ENCODE measurements around the gene HOXB6.

Gene HOXB6

DNA sequence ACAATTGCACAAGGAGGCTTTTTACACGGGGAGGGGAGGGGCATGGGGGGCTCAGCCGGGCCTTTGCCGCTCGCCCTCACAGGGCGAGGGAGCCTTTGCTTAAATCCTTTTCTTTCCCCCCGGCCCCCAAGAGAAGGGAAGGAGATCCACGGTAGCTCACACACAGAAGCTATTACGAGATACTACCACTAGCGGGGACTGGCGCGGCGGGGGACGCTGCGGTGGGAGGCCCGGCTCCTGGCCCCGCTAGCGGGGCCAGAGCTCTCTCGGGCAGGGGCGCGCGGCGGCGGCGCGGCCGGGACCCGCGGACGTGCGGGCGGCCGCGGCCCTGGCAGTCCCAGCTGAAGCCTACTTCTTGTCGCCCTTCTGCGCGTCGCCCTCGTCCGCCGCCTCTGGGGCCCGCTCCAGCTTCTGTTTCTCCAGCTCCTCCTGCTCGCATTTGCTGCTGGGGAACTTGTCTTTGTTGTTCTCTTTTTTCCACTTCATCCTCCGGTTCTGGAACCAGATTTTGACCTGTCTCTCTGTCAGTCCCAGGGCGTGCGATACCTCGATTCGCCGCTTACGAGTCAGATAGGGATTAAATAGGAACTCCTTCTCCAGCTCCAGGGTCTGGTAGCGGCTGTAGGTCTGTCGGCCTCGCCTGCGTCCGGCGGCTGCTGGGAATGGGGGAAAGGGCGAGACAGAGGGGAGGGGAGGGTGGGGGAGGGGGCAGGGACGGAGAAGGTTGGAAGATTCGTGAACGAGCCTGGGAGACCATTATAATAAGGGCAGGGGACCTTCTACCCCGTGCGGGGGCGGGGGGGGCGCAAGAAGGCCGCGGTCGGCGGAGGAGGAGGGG, 8.3 kb upstream of the HOXB6 start:
- peak overlapping the region; percentile 96 for H3K27ac ChIP-seq
- TF ChIP-seq CTCF (IDR thresholded peaks at IDR 0.05) (peak; percentile 34), ZFX (IDR thresholded peaks at IDR 0.05; ENCODE audit: borderline replicate concordance) (no peak)

GRCh38 chr17:48612456-48612853, 7.7 kb upstream of the HOXB6 start:
- H3K27ac ChIP-seq = peak overlapping the region; percentile 96
- TF ChIP-seq CTCF (IDR thresholded peaks at IDR 0.05) (no peak), ZFX (IDR thresholded peaks at IDR 0.05; ENCODE audit: borderline replicate concordance) (no peak)

GRCh38 chr17:48611681-48612455, 7.1 kb upstream of the HOXB6 start:
- TF ChIP-seq CTCF (IDR thresholded peaks at IDR 0.05) (no peak), ZFX (IDR thresholded peaks at IDR 0.05; ENCODE audit: borderline replicate concordance) (no peak)
- H3K27ac ChIP-seq = peak overlapping the region; percentile 96

- peak overlapping the region; percentile 96 for H3K27ac ChIP-seq
- TF ChIP-seq CTCF (IDR thresholded peaks at IDR 0.05) (no peak), ZFX (IDR thresholded peaks at IDR 0.05; ENCODE audit: borderline replicate concordance) (no peak)
Observed at GRCh38 chr17:48611213-48611612, 6.4 kb upstream of the HOXB6 start.

- peak within 1 kb of the TSS; percentile 96 for H3K27ac ChIP-seq
- no peak for TF ChIP-seq ZFX (IDR thresholded peaks at IDR 0.05; ENCODE audit: borderline replicate concordance)
- TF ChIP-seq CTCF (IDR thresholded peaks at IDR 0.05) = no peak
Observed at GRCh38 chr17:48610282-48611211, 5.8 kb upstream of the HOXB6 start, which contains the start of gene HOXB7. TSS of gene HOXB7 (minus strand) at chr17:48611017. CDS start at chr17:48610918, 99 bp downstream.

GRCh38 chr17:48609759-48610281, 5.0 kb upstream of the HOXB6 start:
- H3K27ac ChIP-seq = peak overlapping the region; percentile 96

More at GRCh38 chr17:48609759-48610281, 5.0 kb upstream of the HOXB6 start:
- TF ChIP-seq CTCF (IDR thresholded peaks at IDR 0.05) = no peak
- TF ChIP-seq ZFX (IDR thresholded peaks at IDR 0.05; ENCODE audit: borderline replicate concordance) = no peak

Measured in 22Rv1 (cell line).